ENCODE measurements around the gene STK38L.

DNA sequence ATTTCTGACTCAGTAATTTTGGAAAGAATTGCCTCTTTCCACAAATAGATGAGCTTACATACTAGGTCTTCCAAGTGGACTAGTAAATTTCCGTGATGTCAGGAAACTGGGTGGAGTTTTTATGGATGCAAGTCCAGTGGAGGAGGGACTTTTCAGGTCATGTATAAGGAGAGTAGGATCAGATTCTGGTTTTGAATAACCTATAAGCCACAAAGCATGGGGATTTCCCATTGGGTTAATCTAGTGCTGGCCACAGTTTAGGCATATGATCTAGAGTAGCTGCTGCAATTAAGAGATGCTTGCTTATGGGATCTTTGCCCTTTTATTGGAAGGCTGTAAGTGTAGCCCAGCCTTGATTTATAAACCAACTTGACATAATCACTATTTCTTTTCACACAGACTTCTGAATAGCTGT, 33.8 kb downstream of the STK38L start:
- no peak for TF ChIP-seq CTCF (IDR thresholded peaks at IDR 0.05)
- TF ChIP-seq REST (IDR thresholded peaks at IDR 0.05; ENCODE audit: insufficient read depth in 1 of 2, low read depth in 2 of 2, low read length in 1 of 2), result no peak
- no peak for TF ChIP-seq POLR2AphosphoS5 (IDR thresholded peaks at IDR 0.05; ENCODE audit: low read depth, low read length)
